Measurements from ENCODE around the gene DGKD.

Gene DGKD

GRCh38 chr2:233456111-233456510, 101.8 kb downstream of the DGKD start:
- Histone ChIP-seq H3K9ac (ENCODE audit: low read length) (no peak overlapping the region), H3K27me3 (ENCODE audit: low read depth, low read length) (no peaks in the 10 kb centered on the region), H4K20me1 (ENCODE audit: insufficient read depth, low read length) (no peaks in the 10 kb centered on the region), H3K4me2 (ENCODE audit: low read length) (no peak overlapping the region), H3K4me3 (ENCODE audit: low read length) (no peak overlapping the region), H3K27ac (ENCODE audit: low read length) (no peak overlapping the region), H3K79me2 (ENCODE audit: low read length) (no peaks in the 10 kb centered on the region), H3K36me3 (replicated peaks; ENCODE audit: low read depth, low read length) (no peaks in the 10 kb centered on the region), H2AFZ (ENCODE audit: low read depth, low read length) (no peak overlapping the region), H3K4me1 (ENCODE audit: low read length) (no peaks in the 10 kb centered on the region), H3K9me3 (ENCODE audit: insufficient read depth, low read length) (no peaks in the 10 kb centered on the region)
- TF ChIP-seq EZH2phosphoT487 (IDR thresholded peaks at IDR 0.05; ENCODE audit: low read depth) = no peak
- TF ChIP-seq CTCF (IDR thresholded peaks at IDR 0.05; ENCODE audit: low read depth, low read length) = no peak

- H2AFZ ChIP-seq (ENCODE audit: low read depth, low read length) = no peak overlapping the region
- H3K27ac ChIP-seq (ENCODE audit: low read length) = no peak overlapping the region
- H3K9me3 ChIP-seq (ENCODE audit: insufficient read depth, low read length) = no peaks in the 10 kb centered on the region
- H3K27me3 ChIP-seq (ENCODE audit: low read depth, low read length) = no peaks in the 10 kb centered on the region
- no peaks in the 10 kb centered on the region for H3K36me3 ChIP-seq (replicated peaks; ENCODE audit: low read depth, low read length)
- no peak overlapping the region for H3K4me3 ChIP-seq (ENCODE audit: low read length)
- H4K20me1 ChIP-seq (ENCODE audit: insufficient read depth, low read length) = no peaks in the 10 kb centered on the region
- no peak overlapping the region for H3K4me2 ChIP-seq (ENCODE audit: low read length)
- H3K4me1 ChIP-seq (ENCODE audit: low read length) = no peaks in the 10 kb centered on the region
- no peak for TF ChIP-seq CTCF (IDR thresholded peaks at IDR 0.05; ENCODE audit: low read depth, low read length)
- TF ChIP-seq EZH2phosphoT487 (IDR thresholded peaks at IDR 0.05; ENCODE audit: low read depth) = no peak
- no peak overlapping the region for H3K9ac ChIP-seq (ENCODE audit: low read length)
- H3K79me2 ChIP-seq (ENCODE audit: low read length) = no peaks in the 10 kb centered on the region
These were observed 102.6 kb downstream of the DGKD start for GRCh38 chr2:233456934-233457333.

- no peak overlapping the region for H3K9ac ChIP-seq (ENCODE audit: low read length)
- no peaks in the 10 kb centered on the region for H3K4me1 ChIP-seq (ENCODE audit: low read length)
- no peak overlapping the region for H3K4me2 ChIP-seq (ENCODE audit: low read length)
- no peak overlapping the region for H3K27ac ChIP-seq (ENCODE audit: low read length)
- H3K4me3 ChIP-seq (ENCODE audit: low read length) = no peak overlapping the region
- no peaks in the 10 kb centered on the region for H3K79me2 ChIP-seq (ENCODE audit: low read length)
- H4K20me1 ChIP-seq (ENCODE audit: insufficient read depth, low read length) = no peaks in the 10 kb centered on the region
- TF ChIP-seq EZH2phosphoT487 (IDR thresholded peaks at IDR 0.05; ENCODE audit: low read depth) = no peak
- TF ChIP-seq CTCF (IDR thresholded peaks at IDR 0.05; ENCODE audit: low read depth, low read length) = no peak
- H2AFZ ChIP-seq (ENCODE audit: low read depth, low read length) = no peak overlapping the region
- no peaks in the 10 kb centered on the region for H3K9me3 ChIP-seq (ENCODE audit: insufficient read depth, low read length)
- H3K36me3 ChIP-seq (replicated peaks; ENCODE audit: low read depth, low read length) = no peaks in the 10 kb centered on the region
- no peaks in the 10 kb centered on the region for H3K27me3 ChIP-seq (ENCODE audit: low read depth, low read length)
These were observed 103.1 kb downstream of the DGKD start for GRCh38 chr2:233457356-233457755.

GRCh38 chr2:233458031-233458610, 103.8 kb downstream of the DGKD start:
- no peaks in the 10 kb centered on the region for H3K4me1 ChIP-seq (ENCODE audit: low read length)
- H3K4me2 ChIP-seq (ENCODE audit: low read length) = no peak overlapping the region
- H2AFZ ChIP-seq (ENCODE audit: low read depth, low read length) = no peak overlapping the region
- no peaks in the 10 kb centered on the region for H3K36me3 ChIP-seq (replicated peaks; ENCODE audit: low read depth, low read length)
- no peak for TF ChIP-seq EZH2phosphoT487 (IDR thresholded peaks at IDR 0.05; ENCODE audit: low read depth)
- TF ChIP-seq CTCF (IDR thresholded peaks at IDR 0.05; ENCODE audit: low read depth, low read length) = no peak
- no peak overlapping the region for H3K27ac ChIP-seq (ENCODE audit: low read length)
- H4K20me1 ChIP-seq (ENCODE audit: insufficient read depth, low read length) = no peaks in the 10 kb centered on the region
- H3K4me3 ChIP-seq (ENCODE audit: low read length) = no peak overlapping the region
- H3K79me2 ChIP-seq (ENCODE audit: low read length) = no peaks in the 10 kb centered on the region
- H3K9ac ChIP-seq (ENCODE audit: low read length) = no peak overlapping the region
- no peaks in the 10 kb centered on the region for H3K27me3 ChIP-seq (ENCODE audit: low read depth, low read length)
- no peaks in the 10 kb centered on the region for H3K9me3 ChIP-seq (ENCODE audit: insufficient read depth, low read length)

All from OCI-LY3 (cell line).